ENCODE results near the gene SPINK2.

The SPINK2 gene

DNA sequence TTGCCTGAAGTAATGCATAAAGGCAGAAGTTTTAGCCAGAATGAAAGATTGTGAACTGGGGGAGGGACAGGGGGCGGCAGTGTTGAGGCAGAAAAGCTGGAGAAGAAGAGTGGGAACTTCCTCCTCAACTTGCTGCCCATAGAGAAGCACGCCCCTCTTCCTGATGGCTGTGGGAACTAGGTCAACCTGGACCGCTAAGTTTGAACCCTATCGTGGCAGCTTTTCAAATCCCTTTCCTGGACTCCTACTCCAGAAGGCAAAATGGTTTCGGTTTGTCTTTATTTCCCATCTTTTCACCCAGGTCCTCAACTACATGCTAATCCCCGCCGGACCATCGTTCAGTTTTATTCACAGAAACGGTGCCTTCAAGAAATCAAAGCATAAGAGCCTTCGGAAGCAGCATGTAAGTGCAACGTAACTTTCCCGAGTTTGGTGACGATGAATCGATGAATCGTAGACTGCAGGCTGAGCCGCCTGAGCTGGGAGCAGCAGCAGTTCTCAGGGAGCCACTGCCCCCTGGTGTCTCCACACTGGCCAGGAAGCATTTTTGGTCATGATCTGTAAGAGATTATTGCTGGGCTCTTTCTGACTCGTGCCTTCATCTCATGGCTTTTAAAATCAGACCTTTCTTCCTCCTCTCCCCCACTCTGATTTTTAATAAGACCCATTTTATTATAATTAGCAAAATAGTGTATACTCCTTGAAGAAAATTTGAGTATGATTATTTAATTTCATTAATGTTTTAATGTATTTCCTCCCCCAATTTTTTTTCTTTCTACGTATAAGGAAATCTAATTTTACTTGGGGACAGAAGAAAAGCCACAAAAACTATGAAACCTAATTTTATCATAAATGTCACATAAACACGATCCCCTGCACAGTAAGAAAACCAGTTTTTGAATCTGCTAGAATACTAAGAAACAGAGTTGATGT is 21.4 kb downstream of the SPINK2 start:
- DNase-seq (ENCODE audit: low read depth in 2 of 3, low spot score in 2 of 3): peak; percentile 42 to 54 (median 45)

DNA sequence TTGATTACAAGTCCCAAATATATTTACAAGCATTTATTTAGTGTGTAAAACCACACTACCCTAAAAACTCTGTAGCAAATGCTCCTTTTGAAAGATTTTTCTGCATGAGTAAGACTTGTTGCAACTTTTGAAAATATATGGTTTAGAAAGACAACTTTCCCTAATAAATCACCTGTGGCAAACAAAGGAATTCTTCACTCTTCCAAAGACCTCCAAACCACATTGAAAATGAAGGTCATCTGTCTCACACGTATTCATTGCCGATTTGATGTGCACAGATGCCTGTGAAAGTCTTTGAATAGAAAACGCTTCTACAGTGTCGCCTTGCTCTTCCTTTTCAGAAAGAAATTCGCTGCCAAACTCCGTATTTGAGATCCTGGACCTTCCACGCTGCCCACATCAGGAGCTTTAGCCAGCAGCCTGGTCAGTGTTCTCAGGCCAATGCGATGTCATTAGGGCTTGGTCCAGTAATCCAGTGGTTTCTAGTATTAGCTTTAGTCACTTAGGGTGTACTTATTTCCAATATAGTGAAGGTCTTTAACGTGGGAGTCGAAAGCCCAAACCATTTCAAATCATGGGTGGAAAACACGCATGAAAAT is 22.2 kb downstream of the SPINK2 start:
- DNase-seq (ENCODE audit: low read depth in 2 of 3, low spot score in 2 of 3): no peak

DNA sequence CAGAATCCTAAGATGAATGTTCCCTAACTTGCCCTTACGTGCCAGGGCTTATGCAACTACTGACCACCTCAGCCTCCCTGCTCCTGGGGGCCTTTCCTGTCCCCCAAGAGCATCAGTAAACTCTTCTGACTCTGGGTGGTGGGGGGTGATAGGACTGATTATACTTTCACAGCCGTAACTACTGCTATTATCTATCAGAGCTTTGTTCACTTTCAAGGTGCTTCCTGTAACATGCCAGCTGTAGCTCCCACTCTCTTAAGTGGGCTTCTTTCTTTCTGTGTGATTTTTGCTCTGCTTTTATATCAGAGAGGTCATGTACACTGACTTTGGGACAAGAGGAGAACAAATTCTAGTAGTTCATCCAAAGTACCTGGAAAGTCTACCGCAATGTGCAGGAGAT is 25.3 kb downstream of the SPINK2 start:
- DNase-seq (ENCODE audit: low read depth in 2 of 3, low spot score in 2 of 3): no peak

DNA sequence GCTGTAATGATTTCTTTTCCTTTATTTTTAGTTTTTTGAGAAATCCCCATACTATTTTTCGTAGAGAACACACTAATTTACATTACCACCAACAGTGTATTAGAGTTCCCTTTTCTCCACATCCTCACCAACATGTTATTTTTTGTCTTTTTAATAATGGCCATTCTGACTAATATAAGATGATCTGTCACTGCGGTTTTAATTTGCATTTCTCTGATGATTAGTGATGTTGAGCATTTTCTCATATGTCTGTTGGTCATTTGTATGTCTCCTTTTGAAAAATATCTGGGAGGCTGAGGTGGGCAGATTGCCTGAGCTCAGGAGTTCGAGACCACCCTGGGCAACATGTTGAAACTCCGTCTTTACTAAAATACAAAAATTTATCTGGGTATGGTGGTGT is 30.2 kb downstream of the SPINK2 start:
- no peak for DNase-seq (ENCODE audit: low read depth in 2 of 3, low spot score in 2 of 3)

DNA sequence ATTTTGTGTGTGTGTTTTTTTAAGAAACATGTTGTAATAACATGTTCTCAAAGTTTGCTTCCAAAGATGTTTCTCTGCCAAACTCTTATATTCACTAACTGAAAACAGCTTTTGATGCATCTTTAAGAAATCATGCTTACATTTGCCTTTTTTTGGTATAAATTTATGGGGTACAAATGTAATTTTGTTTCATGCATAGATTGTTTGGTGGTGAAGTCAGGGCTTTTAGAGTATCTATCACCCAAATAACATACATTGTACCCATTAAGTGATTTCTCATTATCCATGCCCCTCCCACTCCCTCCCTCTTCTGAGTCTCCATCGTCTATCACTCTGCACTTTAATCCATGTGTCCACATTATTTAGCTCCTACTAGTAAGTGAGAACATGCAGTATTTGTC is 30.8 kb downstream of the SPINK2 start:
- DNase-seq (ENCODE audit: low read depth in 2 of 3, low spot score in 2 of 3): no peak

DNA sequence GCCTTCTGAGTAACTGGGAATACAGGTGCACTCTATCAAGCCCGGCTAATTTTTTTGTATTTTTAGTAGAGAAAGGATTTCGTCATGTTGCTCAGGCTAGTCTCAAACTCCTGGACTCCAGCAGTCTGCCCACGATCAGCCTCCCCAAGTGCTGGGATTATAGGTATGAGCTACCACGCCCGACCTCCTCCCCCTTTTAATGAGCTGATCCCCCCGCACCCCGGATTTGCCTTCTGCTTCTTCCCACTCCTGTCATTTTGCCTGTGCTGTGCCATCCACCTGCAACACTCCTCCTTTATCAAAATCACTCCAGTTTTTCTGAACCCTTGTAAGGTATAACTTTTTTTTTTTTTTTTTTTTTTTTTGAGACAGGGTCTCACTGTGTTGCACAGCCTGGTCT is 33.4 kb downstream of the SPINK2 start:
- no peak for DNase-seq (ENCODE audit: low read depth in 2 of 3, low spot score in 2 of 3)

DNA sequence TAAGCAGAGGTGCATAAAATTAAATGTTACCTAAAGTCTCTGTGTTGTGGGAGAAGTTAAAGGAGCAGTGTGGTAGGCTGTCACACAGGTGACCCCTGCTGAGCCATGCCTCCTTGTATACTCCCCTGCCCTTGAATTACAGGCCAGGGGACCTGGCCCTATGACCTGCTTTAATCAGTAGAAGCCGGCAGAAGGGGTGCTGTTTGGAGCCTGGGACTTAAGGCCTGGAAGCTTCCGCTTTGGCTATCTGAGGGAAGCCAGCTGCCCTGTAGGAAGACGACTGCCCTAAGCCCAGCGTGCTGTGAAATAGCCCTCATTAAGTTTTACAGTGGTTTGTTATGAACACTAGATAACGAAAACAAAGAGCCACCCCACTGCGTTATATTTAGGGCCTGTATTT is 34.1 kb downstream of the SPINK2 start:
- no peak for DNase-seq (ENCODE audit: low read depth in 2 of 3, low spot score in 2 of 3)

DNA sequence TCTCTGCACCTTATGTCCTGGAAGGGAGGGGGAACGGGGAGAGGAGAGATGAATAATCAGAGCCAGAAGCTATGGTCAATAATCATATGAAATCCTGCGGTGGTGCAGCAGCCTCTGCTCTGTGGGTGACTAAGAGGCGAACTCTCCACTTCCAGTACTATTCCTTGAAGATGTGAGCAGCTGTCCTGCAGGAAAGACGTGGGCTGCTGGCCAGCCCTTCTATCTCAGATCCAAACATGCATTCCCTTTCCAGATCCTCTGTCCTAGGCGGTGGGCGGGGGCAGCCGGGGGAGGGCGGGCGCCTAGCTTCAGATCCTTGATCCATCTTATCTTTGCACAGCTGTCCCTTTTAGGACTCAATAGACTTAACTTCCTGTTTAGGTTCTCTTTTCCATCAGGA is 34.5 kb downstream of the SPINK2 start:
- DNase-seq (ENCODE audit: low read depth in 2 of 3, low spot score in 2 of 3): no peak

DNA sequence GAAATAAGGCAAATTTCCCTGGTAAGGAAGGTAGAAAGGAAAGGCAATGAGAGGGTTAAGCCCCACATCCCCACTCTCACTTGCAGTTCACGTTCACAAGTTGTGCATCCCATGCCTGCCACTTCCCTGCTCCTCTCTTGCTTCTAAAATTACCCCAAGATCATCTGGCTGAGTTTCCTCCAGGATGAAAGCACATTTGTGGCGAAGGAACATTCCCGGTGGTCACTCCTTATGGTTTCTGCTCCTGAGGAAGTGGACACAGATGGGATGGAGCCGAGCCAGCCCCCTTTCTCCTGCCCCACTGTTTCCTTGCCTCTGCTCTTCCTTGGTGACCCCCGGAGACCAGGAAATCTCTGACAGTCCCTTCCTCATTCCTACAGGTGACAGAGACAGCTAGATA is 37.5 kb downstream of the SPINK2 start:
- DNase-seq (ENCODE audit: low read depth in 2 of 3, low spot score in 2 of 3): no peak

DNA sequence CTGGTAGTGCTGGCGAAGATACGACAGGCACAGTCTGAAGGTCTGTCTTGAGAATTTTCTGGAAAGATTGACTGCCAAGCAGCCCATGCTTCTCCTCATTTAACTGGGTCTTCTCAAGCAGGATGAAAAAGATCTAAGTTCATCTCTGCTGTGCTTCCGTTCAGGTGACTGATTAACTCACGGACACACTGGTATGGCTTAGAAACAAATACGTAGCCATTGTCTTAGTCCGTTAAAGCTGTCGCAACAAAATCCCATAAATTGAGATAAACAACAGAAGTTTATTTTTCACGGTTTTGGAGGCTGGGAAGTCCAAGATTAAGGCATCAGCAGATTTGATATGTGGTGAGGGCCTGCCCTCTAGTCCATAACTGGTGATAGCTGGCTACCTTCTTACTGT is 39.5 kb downstream of the SPINK2 start:
- no peak for DNase-seq (ENCODE audit: low read depth in 2 of 3, low spot score in 2 of 3)

DNA sequence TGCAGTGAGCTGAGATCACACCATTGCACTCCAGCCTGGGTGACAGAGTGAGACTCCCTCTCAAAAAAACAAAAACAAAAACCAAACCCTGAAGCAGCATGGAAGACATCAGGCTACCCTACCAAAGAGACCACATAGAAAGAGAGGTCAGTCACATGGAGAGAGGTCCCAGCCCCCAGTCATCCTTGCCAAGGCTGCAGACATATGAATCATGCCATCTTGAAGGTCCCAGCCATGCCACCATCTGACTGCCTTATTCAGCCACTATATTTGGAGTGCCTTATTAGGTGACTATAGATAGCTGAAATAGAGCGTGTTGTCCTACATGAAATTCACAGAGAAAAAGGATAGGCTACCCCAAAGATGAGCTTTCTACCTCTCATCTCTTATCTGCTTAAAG is 48.2 kb downstream of the SPINK2 start:
- no peak for DNase-seq (ENCODE audit: low read depth in 2 of 3, low spot score in 2 of 3)

DNA sequence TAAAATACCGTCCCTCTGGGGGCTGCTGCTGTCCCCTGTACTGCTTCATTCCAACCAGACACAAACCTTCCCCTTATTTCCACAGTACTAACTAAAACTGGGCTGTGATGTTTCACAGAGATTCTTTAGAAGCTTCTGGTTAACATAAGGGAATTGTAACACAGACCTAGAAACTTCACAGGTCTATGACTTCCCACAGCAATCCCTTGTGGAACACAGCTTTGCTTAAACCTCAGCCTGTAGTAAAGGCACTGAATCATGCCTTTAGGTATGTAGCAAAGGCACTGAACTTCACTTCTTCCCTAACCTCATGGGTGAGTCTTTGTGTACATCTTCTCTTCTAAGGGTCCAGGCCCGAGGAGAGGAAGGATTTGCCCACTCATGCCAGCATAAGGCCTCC is 49.4 kb downstream of the SPINK2 start:
- no peak for DNase-seq (ENCODE audit: low read depth in 2 of 3, low spot score in 2 of 3)

DNA sequence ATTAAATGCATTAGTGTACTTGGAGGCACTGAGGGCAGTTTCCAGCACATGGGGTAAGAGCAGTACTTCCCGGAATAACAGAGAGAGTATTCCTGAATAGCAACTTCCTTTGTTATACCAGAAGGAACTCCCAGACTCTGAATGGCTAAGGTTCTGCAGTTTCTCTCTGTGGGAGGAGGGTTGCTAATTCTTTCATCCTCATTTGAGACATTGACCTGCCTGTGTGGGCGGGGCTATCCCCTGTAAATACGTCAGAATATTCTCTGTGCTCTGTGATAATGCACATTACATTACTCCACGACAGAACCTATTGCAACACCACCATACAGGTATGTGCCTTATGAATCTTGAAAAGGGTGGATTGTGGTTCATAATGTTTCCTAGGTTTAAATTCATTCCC is 52.7 kb downstream of the SPINK2 start:
- DNase-seq (ENCODE audit: low read depth in 2 of 3, low spot score in 2 of 3): no peak

DNA sequence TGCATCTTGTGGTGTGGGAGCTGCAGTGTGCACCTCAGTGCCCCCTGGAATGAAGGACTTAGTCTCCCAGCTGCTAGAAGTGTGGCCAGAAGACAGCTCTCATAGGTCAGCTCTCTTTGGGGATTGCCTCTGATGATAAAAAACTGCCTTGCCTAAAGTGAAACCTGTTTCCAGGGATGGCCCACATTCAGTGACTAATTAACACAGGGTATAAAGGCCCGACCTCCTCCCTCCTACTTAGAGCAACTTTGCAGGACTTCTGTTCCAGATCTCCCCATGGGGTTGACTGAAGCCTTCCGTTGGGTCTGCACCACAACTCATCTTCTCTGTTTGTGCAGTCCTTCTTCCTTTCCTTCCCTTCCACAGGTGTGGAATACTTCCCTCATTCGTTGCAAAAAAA is 53.2 kb downstream of the SPINK2 start:
- DNase-seq (ENCODE audit: low read depth in 2 of 3, low spot score in 2 of 3): no peak

DNA sequence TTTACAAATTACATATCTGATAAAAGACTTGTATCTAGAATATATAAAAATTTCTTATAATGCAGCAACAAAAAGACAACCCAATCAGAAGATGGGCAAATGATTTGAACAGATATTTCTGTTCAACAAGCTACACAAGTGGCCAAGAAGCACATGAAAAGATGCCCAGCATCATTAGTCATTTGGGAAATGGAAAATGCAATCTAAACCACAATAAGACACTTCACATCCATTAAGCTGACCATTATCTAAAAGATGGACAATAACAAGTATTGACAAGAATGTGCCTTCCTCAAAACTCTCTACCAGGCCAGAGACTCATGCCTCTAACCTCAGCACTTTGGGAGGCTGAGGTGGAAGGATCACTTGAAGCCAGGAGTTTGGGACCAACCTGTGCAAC is 53.9 kb downstream of the SPINK2 start:
- DNase-seq (ENCODE audit: low read depth in 2 of 3, low spot score in 2 of 3): no peak

DNA sequence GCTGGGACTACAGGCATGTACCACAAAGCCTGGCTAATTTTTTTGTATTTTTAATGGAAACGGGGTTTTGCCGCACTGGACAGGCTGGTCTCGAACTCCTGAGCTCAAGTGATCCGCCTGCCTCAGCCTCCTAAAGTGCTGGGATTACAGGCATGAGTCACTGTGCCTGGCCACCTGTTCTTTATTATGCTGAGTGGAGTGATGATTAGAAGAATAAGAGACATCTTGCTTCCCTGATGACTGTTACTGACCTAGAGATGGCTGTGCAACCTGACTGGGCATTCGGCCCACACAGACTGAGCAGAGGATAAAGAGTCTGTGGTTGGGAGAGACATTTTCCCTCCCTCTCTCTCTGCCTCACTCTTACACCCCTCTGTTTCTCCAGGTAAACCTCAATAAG is 56.7 kb downstream of the SPINK2 start:
- DNase-seq (ENCODE audit: low read depth in 2 of 3, low spot score in 2 of 3): no peak

DNA sequence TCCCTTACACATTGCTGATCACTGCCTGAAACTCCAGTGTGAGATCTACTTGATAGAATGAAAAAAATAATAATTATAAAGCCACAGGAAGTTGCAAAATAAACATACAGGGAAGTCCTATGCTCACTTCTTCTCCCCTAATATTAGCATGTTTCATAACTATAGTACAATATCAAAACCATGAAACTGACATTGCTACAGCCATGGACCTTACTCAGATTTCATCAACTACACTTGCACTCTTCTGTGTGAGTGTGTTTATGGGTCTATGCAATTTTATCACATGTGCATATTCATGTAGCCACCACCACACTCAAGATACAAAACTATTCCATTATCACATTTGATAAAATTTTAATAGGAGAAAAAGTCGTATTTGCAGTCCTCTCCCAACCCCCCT is 57.3 kb downstream of the SPINK2 start:
- no peak for DNase-seq (ENCODE audit: low read depth in 2 of 3, low spot score in 2 of 3)

DNA sequence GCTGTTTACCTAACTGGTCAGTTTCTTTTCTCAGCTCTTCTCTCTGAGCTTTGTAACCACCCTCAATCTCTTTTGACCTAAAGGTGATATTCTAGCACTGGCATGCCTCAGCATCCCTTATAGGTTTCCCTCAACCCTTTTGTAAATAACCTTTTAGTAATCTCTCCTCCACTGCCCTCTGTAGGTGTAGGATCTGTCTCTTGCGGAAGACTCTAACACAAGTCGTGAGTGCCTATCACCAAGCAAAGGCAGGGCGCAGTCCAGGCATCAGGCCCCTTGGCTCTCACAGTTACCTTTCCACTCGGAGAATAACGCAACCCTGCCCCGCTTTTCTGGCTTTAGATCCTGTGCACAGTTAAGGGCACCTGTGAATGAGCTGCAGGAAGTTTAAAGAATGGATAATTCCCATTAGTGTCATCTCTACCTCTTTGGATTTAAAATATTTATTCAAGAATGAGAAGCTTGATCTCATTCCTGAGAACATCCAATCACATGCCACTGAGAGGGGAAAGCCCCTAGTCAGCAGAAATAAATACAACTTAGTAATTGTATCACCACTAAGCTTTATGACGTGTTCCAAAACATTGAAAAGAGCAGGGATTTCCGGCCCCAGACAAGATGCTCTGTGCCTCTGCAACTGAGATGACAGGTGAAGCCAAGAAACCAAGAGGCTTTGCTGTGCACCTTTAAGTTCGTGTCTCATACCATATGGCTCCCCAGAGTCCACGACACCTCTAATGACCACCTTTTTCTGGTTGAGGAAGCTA is 58.8 kb downstream of the SPINK2 start:
- no peak for DNase-seq (ENCODE audit: low read depth in 2 of 3, low spot score in 2 of 3)

DNA sequence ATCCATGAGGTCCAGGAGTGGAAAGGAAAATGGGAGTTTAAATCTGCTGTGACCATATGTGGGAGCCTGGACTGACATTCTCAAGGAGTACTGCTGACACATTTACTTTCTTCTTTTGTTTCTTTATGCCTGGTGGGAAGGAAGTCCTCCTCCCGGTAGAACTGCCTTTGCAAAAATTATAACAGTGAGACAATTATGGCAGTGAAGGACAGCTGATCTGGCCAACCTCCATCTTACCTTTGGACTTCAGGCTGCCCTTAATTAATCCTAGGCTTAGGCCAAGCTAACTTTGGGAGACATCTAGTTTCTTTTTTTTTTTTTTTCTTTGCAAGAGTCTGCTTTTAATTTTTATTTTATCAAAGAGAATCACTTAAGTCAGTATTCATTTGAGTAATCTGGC is 61.3 kb downstream of the SPINK2 start:
- no peak for DNase-seq (ENCODE audit: low read depth in 2 of 3, low spot score in 2 of 3)

Measured in activated CD8-positive, alpha-beta memory T cell treated with anti-CD3 and anti-CD28 coated beads for 48 hours (primary cell).